K562 (cell line): ENCODE data around the gene EN1. TPM values are rescaled to one million over a fixed set of nuclear protein-coding genes. Genes with fewer than 3 reads are reported as not detected.

ENCODE experiments used
- ATAC-seq: fragments of 200-7000 bp; cut with Tn5 transposase; 3 replicates; pipeline ENCODE4 v1.9.1; 2020; ENCODE audit warnings: moderate library complexity
- BruUV-seq: library from RNA; stranded (reverse); fragments of 400-500 nt; replicated peaks from 2 replicates; lab custom pipeline; 2021; lab: Mats Ljungman, UMichigan
- CTCF ChIA-PET: fragments of 300-600 bp; formaldehyde crosslinking; extraction: SDS; loops from one replicate; lab custom pipeline; 2021; ENCODE audit warnings: low intra/inter-chr PET ratio; lab: Yijun Ruan, JAX
- POLR2A ChIA-PET: fragments of 300-600, 350-650 bp; sonication (Branson Sonifier 250); formaldehyde crosslinking; extraction: SDS; loops from one replicate; lab custom pipeline; 2021; ENCODE audit warnings: antibody characterized with exemption, inconsistent platforms; lab: Yijun Ruan, JAX
- DNase-seq, 4 experiments: peaks; one replicate each; pipeline versions ENCODE4 v3.0.0 to v3.0.0-alpha.2; 2011 to 2018; ENCODE audit warnings: low spot score in 3 of 4, mixed read lengths in 3 of 4; ENCODE audit errors: extremely low read depth in 1 of 4
- FAIRE-seq: peaks from 2 replicates; lab custom pipeline; 2011; peaks lifted over from hg19 to GRCh38; lab: Jason Lieb, UNC
- H2AFZ ChIP-seq: 2 replicates; pipeline ENCODE4 v1.6.0; 2011; ENCODE audit warnings: low read depth, low read length, control low read depth, inconsistent platforms
- H3K27ac ChIP-seq: fragments of 200-600 bp; 3 replicates; pipeline ENCODE4 v1.8.0; 2011; ENCODE audit warnings: low read depth, mild to moderate bottlenecking, control low read depth, inconsistent platforms, low read length, moderate library complexity, mixed read lengths; ENCODE audit errors: extremely low read depth
- H3K27me3 ChIP-seq, 2 experiments: fragments of 300-600 bp in 1 of 2; 2 replicates in 1 of 2; 3 replicates in 1 of 2; pipeline versions ENCODE4 v1.6.0 to v1.8.0; 2011; ENCODE audit warnings: inconsistent platforms in 2 of 2, low read length in 2 of 2, mild to moderate bottlenecking in 1 of 2, mixed read lengths in 1 of 2, moderate library complexity in 1 of 2; ENCODE audit not compliant: control insufficient read depth in 2 of 2, insufficient read depth in 2 of 2
- H3K36me3 ChIP-seq: fragments of 300-600 bp; 3 replicates; pipeline ENCODE4 v1.8.0; 2011; ENCODE audit warnings: mild to moderate bottlenecking, low read length, inconsistent platforms; ENCODE audit not compliant: control insufficient read depth, insufficient read depth
- H3K4me1 ChIP-seq, 2 experiments: fragments of 200-600 bp in 1 of 2; replicated peaks in 1 of 2; 2 replicates in 1 of 2; 3 replicates in 1 of 2; pipeline versions ENCODE4 v1.5.1 to v1.8.0; 2011; ENCODE audit warnings: inconsistent platforms in 2 of 2, low read length in 2 of 2, mild to moderate bottlenecking in 1 of 2, mixed read lengths in 1 of 2, moderate library complexity in 1 of 2; ENCODE audit not compliant: control insufficient read depth in 2 of 2, insufficient read depth in 2 of 2
- H3K4me2 ChIP-seq: 2 replicates; pipeline ENCODE4 v1.6.1; 2011; ENCODE audit warnings: low read length, control low read depth, inconsistent platforms, mixed read lengths; ENCODE audit not compliant: insufficient read depth
- H3K4me3 ChIP-seq: fragments of 200-600 bp; sonication (generic), shearing (Covaris generic); 2 replicates; pipeline ENCODE4 v1.5.1; 2016; ENCODE audit warnings: control low read depth, inconsistent platforms
- H3K79me2 ChIP-seq: fragments of 200-600 bp; 3 replicates; pipeline ENCODE4 v1.8.0; 2011; ENCODE audit warnings: low read length, inconsistent platforms; ENCODE audit not compliant: control insufficient read depth, insufficient read depth
- H3K9ac ChIP-seq, 2 experiments: 2 replicates each; pipeline versions ENCODE4 v1.6.0 to v1.6.1; 2011; ENCODE audit warnings: low read depth in 2 of 2, low read length in 2 of 2, control low read depth in 1 of 2, inconsistent platforms in 1 of 2, mild to moderate bottlenecking in 1 of 2, mixed read lengths in 1 of 2; ENCODE audit not compliant: insufficient read depth in 1 of 2
- H3K9me1 ChIP-seq: one replicate; pipeline ENCODE4 v1.6.0; 2011; ENCODE audit warnings: inconsistent platforms, mild to moderate bottlenecking, low read length, moderate library complexity; ENCODE audit not compliant: control insufficient read depth, insufficient read depth
- H3K9me3 ChIP-seq: replicated peaks from 2 replicates; pipeline ENCODE4 v1.5.1; 2011; ENCODE audit warnings: low read depth, low read length, inconsistent platforms; ENCODE audit not compliant: control insufficient read depth, insufficient read depth
- H4K20me1 ChIP-seq: replicated peaks from 2 replicates; pipeline ENCODE4 v1.6.1; 2011; ENCODE audit warnings: low read length, inconsistent platforms, mixed read lengths; ENCODE audit not compliant: control insufficient read depth, insufficient read depth
- ARID4B ChIP-seq: sonication (generic); formaldehyde crosslinking; IDR thresholded peaks from 2 replicates; pipeline ENCODE4 v1.8.0; 2022; ENCODE audit warnings: mild to moderate bottlenecking, missing genetic modification reagents
- FOXJ2 ChIP-seq: fragments of 200-800 bp; sonication (Bioruptor generic); IDR thresholded peaks from 2 replicates; pipeline ENCODE4 v1.6.1; 2016; ENCODE audit warnings: missing genetic modification characterization, missing compliant biosample characterization
- FOXM1 ChIP-seq, 2 experiments: fragments of 450-650 bp in 1 of 2; sonication (generic) in 1 of 2; formaldehyde crosslinking in 1 of 2; IDR thresholded peaks; 2 replicates each; pipeline versions ENCODE4 v1.6.1 to v1.9.0; 2017 to 2022; ENCODE audit warnings: low read depth in 2 of 2, mild to moderate bottlenecking in 2 of 2, missing genetic modification reagents in 1 of 2, moderate library complexity in 1 of 2
- HNRNPH1 ChIP-seq: fragments of 200-400 bp; formaldehyde crosslinking; optimal IDR thresholded peaks from 2 replicates; pipeline ENCODE3; 2017; ENCODE audit warnings: low read depth, mild to moderate bottlenecking, low read length, moderate library complexity
- KAT2B ChIP-seq: IDR thresholded peaks from one replicate; pipeline ENCODE4 v1.6.1; 2012; ENCODE audit warnings: low read depth, mild to moderate bottlenecking, control low read depth, inconsistent platforms, low read length, moderate library complexity
- MTA1 ChIP-seq: fragments of 450-650 bp; IDR thresholded peaks from 2 replicates; pipeline ENCODE4 v1.6.1; 2017; ENCODE audit warnings: borderline replicate concordance
- NFIX ChIP-seq: fragments of 250-450 bp; sonication (Bioruptor Pico); IDR thresholded peaks from 2 replicates; pipeline ENCODE4 v1.4.0; 2020; ENCODE audit warnings: low read depth, mild to moderate bottlenecking, moderate library complexity
- NR2C1 ChIP-seq, 2 experiments: fragments of 450-650 bp; IDR thresholded peaks; 2 replicates each; pipeline ENCODE4 v1.6.1; 2017; ENCODE audit warnings: mild to moderate bottlenecking in 2 of 2, antibody characterized with exemption in 1 of 2, inconsistent platforms in 1 of 2, missing compliant biosample characterization in 1 of 2, missing genetic modification characterization in 1 of 2
- SNRNP70 ChIP-seq: fragments of 200-400 bp; formaldehyde crosslinking; optimal IDR thresholded peaks from 2 replicates; pipeline ENCODE3; 2017; ENCODE audit warnings: low read depth, low read length
- YY1 ChIP-seq, 3 experiments: IDR thresholded peaks; 2 replicates each; pipeline ENCODE4 v1.6.1; 2011; ENCODE audit warnings: low read length in 2 of 3, mild to moderate bottlenecking in 2 of 3, moderate library complexity in 2 of 3, borderline replicate concordance in 1 of 3, control low read depth in 1 of 3, low read depth in 1 of 3; ENCODE audit not compliant: insufficient read depth in 3 of 3, insufficient replicate concordance in 2 of 3, control insufficient read depth in 1 of 3, insufficient read length in 1 of 3; ENCODE audit errors: extremely low read depth in 1 of 3
- ZBTB17 ChIP-seq: fragments of 450-650 bp; formaldehyde crosslinking; IDR thresholded peaks from 2 replicates; pipeline ENCODE4 v1.4.0; 2020; ENCODE audit warnings: mild to moderate bottlenecking
- ZBTB33 ChIP-seq: sonication (generic); formaldehyde crosslinking; IDR thresholded peaks from 2 replicates; pipeline ENCODE4 v1.8.1; 2023; ENCODE audit warnings: mild to moderate bottlenecking, missing genetic modification reagents
- ZBTB8A ChIP-seq: fragments of 450-650 bp; IDR thresholded peaks from 2 replicates; pipeline ENCODE4 v1.6.1; 2018; ENCODE audit warnings: mild to moderate bottlenecking, moderate library complexity; ENCODE audit not compliant: partially characterized antibody
- ZNF57 ChIP-seq: fragments of 450-650 bp; formaldehyde crosslinking; IDR thresholded peaks from 2 replicates; pipeline ENCODE4 v1.4.0; 2020; ENCODE audit warnings: mild to moderate bottlenecking, moderate library complexity
- ZNF717 ChIP-seq: fragments of 250-450 bp; sonication (Bioruptor Pico); IDR thresholded peaks from 2 replicates; pipeline ENCODE4 v1.5.0; 2021
- WGBS: fragments of 100-300 bp; shearing (Covaris generic); methylation state at CpG from one replicate; pipeline ENCODE4 v1.1.6; 2016; ENCODE audit warnings: low coverage, mixed read lengths; ENCODE audit not compliant: insufficient coverage; ENCODE audit errors: missing lambda C conversion rate; 5-methylcytosine and 5-hydroxymethylcytosine counted together
- in situ Hi-C: fragments of 300-500 bp; cut with MboI; formaldehyde crosslinking; loops from 4 replicates; pipeline ENCODE4 v1.15.0; 2018; ENCODE audit warnings: inconsistent platforms, mixed read lengths
- intact Hi-C: fragments of 100-400 bp; cut with micrococcal nuclease; formaldehyde crosslinking; loops from 2 replicates; pipeline ENCODE4 v1.14.2; 2022
- polyA plus RNA-seq, 8 experiments: library from polyadenylated mRNA; depleted of rRNA in 4 of 8; stranded (reverse) in 5 of 8; unstranded in 3 of 8; fragments of >200 nt; fragmentation: Nextera tagmentation in 2 of 8; fragmentation: Illumina TruSeq in 1 of 8; extraction: Ambion mirVana in 2 of 8; extraction: Trizol in 1 of 8; gene quantifications; 2 replicates each; pipeline versions ENCODE4 v1.2.1 to v1.2.3, GENCODE V29; 2011 to 2014; ENCODE audit warnings: inconsistent platforms in 1 of 8, missing spikeins in 1 of 8
- total RNA-seq, 7 experiments: library from RNA; depleted of rRNA in 6 of 7; stranded (reverse); fragments of >200 nt in 6 of 7; fragmentation: Illumina TruSeq in 2 of 7; extraction: Trizol in 2 of 7; gene quantifications; 2 replicates each; pipeline versions ENCODE4 v1.2.1 to v1.2.3, GENCODE V29; 2011 to 2021; ENCODE audit warnings: low replicate concordance in 1 of 7

EN1 gene
- total and polyA plus RNA-seq, 9 of the 15 experiments (the other 6 are each of a cell fraction or from before 2014, with no cell fraction given): 0.06 to 2.0 (median 0.51) TPM

- WGBS: 97% methylated on average over 16 of the region's 16 CpGs
- H3K9ac ChIP-seq: no peak overlapping the region
These were observed 39.0 kb downstream of the EN1 start for GRCh38 chr2:118808429-118808809.

More at GRCh38 chr2:118808429-118808809, 39.0 kb downstream of the EN1 start:
- no peak overlapping the region for H2AFZ ChIP-seq
- H3K9me1 ChIP-seq: no peaks in the 10 kb centered on the region
- H3K4me1 ChIP-seq: peaks cover 20 to 35% of the 10 kb centered on the region in 2 experiments
- H3K36me3 ChIP-seq: no peaks in the 10 kb centered on the region
- intact Hi-C loops (no loop called here), in situ Hi-C loops (no loop called here)
- no peaks in the 10 kb centered on the region for H3K9me3 ChIP-seq
- H3K27ac ChIP-seq: no peak overlapping the region
- BruUV-seq: no TSS peak
- ChIA-PET POLR2A (no interaction called here), CTCF (no interaction called here)
- FAIRE-seq (no peak), ATAC-seq (no peak), DNase-seq (no peak)
- H3K27me3 ChIP-seq: no peaks in the 10 kb centered on the region
- no peaks in the 10 kb centered on the region for H3K79me2 ChIP-seq
- no peak overlapping the region for H3K4me2 ChIP-seq
- H3K4me3 ChIP-seq: no peak overlapping the region
- TF ChIP-seq ZBTB17 (CRISPR knock-in tag): no peak
- no peak for TF ChIP-seq ZBTB33 (CRISPR knock-in tag)
- TF ChIP-seq KAT2B: no peak
- no peak for TF ChIP-seq ZNF717
- no peak for TF ChIP-seq MTA1
- TF ChIP-seq YY1 (IDR thresholded peaks at IDR 0.05; ENCODE audit: borderline replicate concordance in 1 of 3, control insufficient read depth in 1 of 3, extremely low read depth in 1 of 3, insufficient read depth in 3 of 3, insufficient read length in 1 of 3, insufficient replicate concordance in 2 of 3, low read depth in 1 of 3, low read length in 2 of 3): no peak
- no peak for TF ChIP-seq ZBTB8A
- TF ChIP-seq NR2C1 (IDR thresholded peaks at IDR 0.05): no peak
- TF ChIP-seq NR2C1 (tag; IDR thresholded peaks at IDR 0.05): no peak
- TF ChIP-seq HNRNPH1: no peak
- no peak for TF ChIP-seq FOXJ2
- no peak for TF ChIP-seq FOXM1 (IDR thresholded peaks at IDR 0.05; ENCODE audit: low read depth)
- no peak for TF ChIP-seq FOXM1 (CRISPR knock-in tag; IDR thresholded peaks at IDR 0.05; ENCODE audit: low read depth)
- no peak for TF ChIP-seq ZNF57 (CRISPR knock-in tag)
- TF ChIP-seq NFIX (CRISPR knock-in tag): no peak
- TF ChIP-seq ARID4B (CRISPR knock-in tag): no peak
- no peak for TF ChIP-seq SNRNP70
- H4K20me1 ChIP-seq: no peaks in the 10 kb centered on the region
